Activated naive CD8-positive, alpha-beta T cell treated with anti-CD3 and anti-CD28 coated beads for 36 hours (primary cell): ENCODE results near the gene SOX6. TPM values are rescaled to one million over a fixed set of nuclear protein-coding genes. Genes with fewer than 3 reads are reported as not detected.
"Not testable (repeated sequence)": the region's sequence is repeated elsewhere in the genome, so short reads cannot be mapped to it uniquely, and the experiment has no call there.

Experiments
- DNase-seq: peaks from one replicate; pipeline ENCODE4 v3.0.0; 2021
- H3K27ac Mint-ChIP-seq: one replicate; pipeline ENCODE4 v1.8.0; 2022; ENCODE audit warnings: mild to moderate bottlenecking, moderate library complexity, mixed read lengths
- H3K27me3 Mint-ChIP-seq: one replicate; pipeline ENCODE4 v1.8.0; 2022; ENCODE audit warnings: mild to moderate bottlenecking, mixed read lengths
- H3K36me3 Mint-ChIP-seq: one replicate; pipeline ENCODE4 v1.8.0; 2021; ENCODE audit warnings: mild to moderate bottlenecking, mixed read lengths
- H3K4me1 Mint-ChIP-seq: one replicate; pipeline ENCODE4 v1.8.0; 2021; ENCODE audit warnings: mixed read lengths
- H3K4me3 Mint-ChIP-seq: one replicate; pipeline ENCODE4 v1.8.0; 2022; ENCODE audit warnings: mild to moderate bottlenecking, moderate library complexity, mixed read lengths
- H3K9me3 Mint-ChIP-seq: one replicate; pipeline ENCODE4 v1.8.0; 2022; ENCODE audit warnings: mixed read lengths
- total RNA-seq, 2 experiments: library from RNA; stranded (reverse); gene quantifications; one replicate each; pipeline ENCODE4 v1.2.3, GENCODE V29; 2021

Gene SOX6
- total RNA-seq, 2 experiments from 2014 or later = 0.04 TPM; not detected in 1

- H3K27me3 Mint-ChIP-seq = no peaks in the 10 kb centered on the region
- no peak overlapping the region for H3K27ac Mint-ChIP-seq
- H3K9me3 Mint-ChIP-seq = peaks cover 1% of the 10 kb centered on the region
- no peak for DNase-seq
- H3K4me3 Mint-ChIP-seq = no peak overlapping the region
- no peaks in the 10 kb centered on the region for H3K36me3 Mint-ChIP-seq
- no peaks in the 10 kb centered on the region for H3K4me1 Mint-ChIP-seq
Measured at GRCh38 chr11:16378906-16379305, 22.6 kb upstream of the SOX6 start.

DNA sequence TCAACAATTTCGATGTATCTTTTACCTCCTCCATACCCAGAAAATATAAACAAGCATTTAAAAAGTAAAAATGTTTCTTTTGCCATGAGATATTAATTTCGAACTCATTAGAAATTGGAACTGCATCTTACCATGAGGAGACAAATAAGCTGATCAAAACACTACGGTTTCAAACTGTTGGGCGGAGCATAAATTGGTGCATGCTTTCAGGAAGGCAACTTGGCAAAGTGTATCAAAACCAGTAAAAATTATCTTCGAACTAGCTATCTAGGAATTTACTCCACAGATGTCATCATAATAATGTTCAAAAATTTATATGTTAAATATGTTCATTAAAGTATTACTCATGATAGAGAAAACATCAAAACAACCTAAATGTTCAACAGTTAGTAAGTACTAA lies 21.4 kb upstream of the SOX6 start:
- DNase-seq = no peak
- no peak overlapping the region for H3K27ac Mint-ChIP-seq
- H3K36me3 Mint-ChIP-seq = no peaks in the 10 kb centered on the region
- H3K4me1 Mint-ChIP-seq = no peaks in the 10 kb centered on the region
- H3K9me3 Mint-ChIP-seq = peaks cover 1% of the 10 kb centered on the region
- no peak overlapping the region for H3K4me3 Mint-ChIP-seq
- H3K27me3 Mint-ChIP-seq = no peaks in the 10 kb centered on the region

- H3K36me3 Mint-ChIP-seq, H3K9me3 Mint-ChIP-seq, DNase-seq, H3K27me3 Mint-ChIP-seq, H3K4me3 Mint-ChIP-seq, H3K4me1 Mint-ChIP-seq, H3K27ac Mint-ChIP-seq: not testable (repeated sequence)
Measured at GRCh38 chr11:16375664-16376063, 19.3 kb upstream of the SOX6 start.

GRCh38 chr11:16373768-16374167 lies 17.4 kb upstream of the SOX6 start:
- H3K36me3 Mint-ChIP-seq = no peaks in the 10 kb centered on the region
- peaks cover 1% of the 10 kb centered on the region for H3K9me3 Mint-ChIP-seq
- H3K27ac Mint-ChIP-seq = no peak overlapping the region
- no peak for DNase-seq
- no peak overlapping the region for H3K4me3 Mint-ChIP-seq
- H3K27me3 Mint-ChIP-seq = no peaks in the 10 kb centered on the region
- H3K4me1 Mint-ChIP-seq = no peaks in the 10 kb centered on the region

- no peak overlapping the region for H3K27ac Mint-ChIP-seq
- H3K4me1 Mint-ChIP-seq = no peaks in the 10 kb centered on the region
- peaks cover 1% of the 10 kb centered on the region for H3K9me3 Mint-ChIP-seq
- no peaks in the 10 kb centered on the region for H3K27me3 Mint-ChIP-seq
- no peak overlapping the region for H3K4me3 Mint-ChIP-seq
- DNase-seq = no peak
- no peaks in the 10 kb centered on the region for H3K36me3 Mint-ChIP-seq
Measured at GRCh38 chr11:16372355-16372754, 16.0 kb upstream of the SOX6 start.

GRCh38 chr11:16367252-16367651 lies 10.9 kb upstream of the SOX6 start:
- H3K4me3 Mint-ChIP-seq = no peak overlapping the region
- no peak overlapping the region for H3K27ac Mint-ChIP-seq
- H3K4me1 Mint-ChIP-seq = no peaks in the 10 kb centered on the region
- H3K36me3 Mint-ChIP-seq = no peaks in the 10 kb centered on the region
- no peaks in the 10 kb centered on the region for H3K27me3 Mint-ChIP-seq
- no peak for DNase-seq
- no peaks in the 10 kb centered on the region for H3K9me3 Mint-ChIP-seq

GRCh38 chr11:16365581-16366228 lies 9.4 kb upstream of the SOX6 start:
- Mint-ChIP-seq H3K27me3 (no peaks in the 10 kb centered on the region), H3K36me3 (no peaks in the 10 kb centered on the region), H3K27ac (no peak overlapping the region), H3K4me1 (no peaks in the 10 kb centered on the region), H3K9me3 (no peaks in the 10 kb centered on the region), H3K4me3 (no peak overlapping the region)
- DNase-seq = no peak

DNA sequence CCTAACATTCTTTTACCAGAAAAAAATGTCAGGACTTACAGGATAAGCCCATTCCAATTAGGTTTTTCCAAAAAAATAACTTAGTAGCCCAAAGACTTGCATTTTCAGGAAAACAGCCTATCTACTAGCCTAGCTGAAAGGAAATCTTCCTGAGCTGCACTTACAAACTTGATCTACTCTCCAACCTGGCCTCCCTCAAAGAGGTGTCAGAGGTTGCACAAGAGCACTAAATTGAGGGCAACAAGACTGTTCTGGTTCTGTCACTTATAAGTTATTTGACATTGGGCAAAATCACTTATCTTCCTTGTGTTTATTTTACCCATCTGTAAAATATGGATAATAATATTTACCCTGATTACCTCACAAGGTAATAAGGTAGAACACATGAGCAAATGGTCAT lies 7.9 kb upstream of the SOX6 start:
- no peaks in the 10 kb centered on the region for H3K4me1 Mint-ChIP-seq
- no peaks in the 10 kb centered on the region for H3K36me3 Mint-ChIP-seq
- H3K4me3 Mint-ChIP-seq = no peak overlapping the region
- no peak overlapping the region for H3K27ac Mint-ChIP-seq
- no peak for DNase-seq
- H3K27me3 Mint-ChIP-seq = no peaks in the 10 kb centered on the region
- no peaks in the 10 kb centered on the region for H3K9me3 Mint-ChIP-seq

- Mint-ChIP-seq H3K4me3 (no peak overlapping the region), H3K36me3 (no peaks in the 10 kb centered on the region), H3K4me1 (no peaks in the 10 kb centered on the region), H3K27me3 (no peaks in the 10 kb centered on the region), H3K27ac (no peak overlapping the region), H3K9me3 (no peaks in the 10 kb centered on the region)
- no peak for DNase-seq
Measured at GRCh38 chr11:16363706-16364105, 7.4 kb upstream of the SOX6 start.

GRCh38 chr11:16361108-16361865 lies 4.9 kb upstream of the SOX6 start:
- DNase-seq = no peak
- Mint-ChIP-seq H3K4me3 (no peak overlapping the region), H3K27ac (no peak overlapping the region), H3K27me3 (no peaks in the 10 kb centered on the region), H3K36me3 (no peaks in the 10 kb centered on the region), H3K4me1 (no peaks in the 10 kb centered on the region), H3K9me3 (no peaks in the 10 kb centered on the region)

DNA sequence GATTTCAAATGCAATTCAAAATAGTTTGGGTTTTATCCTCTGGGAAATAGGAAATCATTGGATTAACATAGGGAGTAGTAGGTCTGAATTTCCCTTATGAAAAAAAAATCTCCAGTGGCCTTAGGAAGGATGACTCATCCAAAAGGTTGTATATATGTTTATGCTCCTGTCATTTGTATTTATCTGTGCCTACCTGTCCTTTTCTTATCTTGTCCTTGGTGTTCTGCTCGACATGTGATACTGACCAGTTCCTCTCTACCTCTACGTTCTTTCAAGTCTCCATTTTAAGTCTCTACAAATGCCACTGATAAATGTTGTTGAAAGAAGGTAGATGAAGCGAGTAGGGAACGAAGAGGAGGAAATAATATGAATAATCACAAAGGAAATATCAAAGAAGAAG lies 3.0 kb upstream of the SOX6 start:
- no peak overlapping the region for H3K4me3 Mint-ChIP-seq
- no peaks in the 10 kb centered on the region for H3K36me3 Mint-ChIP-seq
- H3K4me1 Mint-ChIP-seq = no peaks in the 10 kb centered on the region
- DNase-seq = no peak
- no peaks in the 10 kb centered on the region for H3K9me3 Mint-ChIP-seq
- H3K27ac Mint-ChIP-seq = no peak overlapping the region
- H3K27me3 Mint-ChIP-seq = no peaks in the 10 kb centered on the region

DNA sequence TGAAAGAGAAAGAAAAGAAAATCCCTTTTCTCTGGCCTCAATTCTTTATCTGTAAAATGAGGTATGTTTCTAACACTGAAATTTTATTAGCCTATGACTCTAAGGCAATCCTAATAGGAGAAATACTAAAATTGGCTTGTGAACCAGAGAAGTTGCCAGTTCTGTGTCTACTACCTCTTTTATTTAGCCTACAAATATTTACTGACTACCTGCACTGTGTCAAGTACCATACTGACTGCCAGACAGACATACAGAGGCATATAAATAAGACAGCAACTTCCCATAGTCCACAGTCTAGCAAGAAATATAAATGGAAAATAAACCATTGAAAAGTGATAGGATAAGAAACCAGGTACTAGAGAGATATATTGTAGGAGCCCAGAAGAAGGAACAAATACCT lies 2.4 kb upstream of the SOX6 start:
- Mint-ChIP-seq H3K9me3 (no peaks in the 10 kb centered on the region), H3K4me3 (no peak overlapping the region), H3K27me3 (no peaks in the 10 kb centered on the region), H3K4me1 (no peaks in the 10 kb centered on the region), H3K36me3 (no peaks in the 10 kb centered on the region), H3K27ac (no peak overlapping the region)
- DNase-seq = no peak

- Mint-ChIP-seq H3K27ac (no peak overlapping the region), H3K4me1 (no peaks in the 10 kb centered on the region), H3K4me3 (no peak overlapping the region), H3K9me3 (no peaks in the 10 kb centered on the region), H3K27me3 (no peaks in the 10 kb centered on the region), H3K36me3 (no peaks in the 10 kb centered on the region)
- no peak for DNase-seq
Measured at GRCh38 chr11:16357775-16358174, 1.4 kb upstream of the SOX6 start.

- Mint-ChIP-seq H3K4me1 (no peaks in the 10 kb centered on the region), H3K27ac (no peak overlapping the region), H3K9me3 (no peaks in the 10 kb centered on the region), H3K4me3 (no peak overlapping the region), H3K27me3 (no peaks in the 10 kb centered on the region), H3K36me3 (no peaks in the 10 kb centered on the region)
- no peak for DNase-seq
Measured at GRCh38 chr11:16356761-16357393, 531 bp upstream of the SOX6 start.

- H3K27ac Mint-ChIP-seq = no peak overlapping the region
Measured at GRCh38 chr11:16352707-16353106, 3.6 kb downstream of the SOX6 start.

GRCh38 chr11:16350125-16350524 lies 6.2 kb downstream of the SOX6 start:
- H3K4me1 Mint-ChIP-seq = no peaks in the 10 kb centered on the region
- no peak for DNase-seq
- H3K27ac Mint-ChIP-seq = no peak overlapping the region
- H3K9me3 Mint-ChIP-seq = no peaks in the 10 kb centered on the region
- no peaks in the 10 kb centered on the region for H3K36me3 Mint-ChIP-seq
- no peaks in the 10 kb centered on the region for H3K27me3 Mint-ChIP-seq
- H3K4me3 Mint-ChIP-seq = no peak overlapping the region

More at GRCh38 chr11:16352707-16353106, 3.6 kb downstream of the SOX6 start:
- no peak for DNase-seq
- no peaks in the 10 kb centered on the region for H3K36me3 Mint-ChIP-seq
- H3K4me1 Mint-ChIP-seq = no peaks in the 10 kb centered on the region
- H3K27me3 Mint-ChIP-seq = no peaks in the 10 kb centered on the region
- H3K9me3 Mint-ChIP-seq = no peaks in the 10 kb centered on the region
- no peak overlapping the region for H3K4me3 Mint-ChIP-seq
